DMS153 (cell line): ENCODE measurements around the gene MARCKSL1.

Experiments
- DNase-seq: peaks from one replicate; lab custom pipeline; 2025; lab: John Stamatoyannopoulos, UW

Gene MARCKSL1

GRCh38 chr1:32352831-32353383 lies 16.9 kb upstream of the MARCKSL1 start:
- no peak for DNase-seq

- no peak for DNase-seq
Observed at GRCh38 chr1:32352239-32352745, 16.3 kb upstream of the MARCKSL1 start.

- peak; percentile 96 for DNase-seq
Observed at GRCh38 chr1:32351399-32352238, 15.6 kb upstream of the MARCKSL1 start.

GRCh38 chr1:32350785-32351398 lies 14.9 kb upstream of the MARCKSL1 start:
- peak; percentile 77 for DNase-seq

- no peak for DNase-seq
Observed at GRCh38 chr1:32349211-32349708, 13.2 kb upstream of the MARCKSL1 start.

GRCh38 chr1:32346532-32347157 lies 10.6 kb upstream of the MARCKSL1 start:
- no peak for DNase-seq

- peak; percentile 68 for DNase-seq
Observed at GRCh38 chr1:32345289-32345827, 9.3 kb upstream of the MARCKSL1 start.

GRCh38 chr1:32342704-32343103 lies 6.7 kb upstream of the MARCKSL1 start:
- no peak for DNase-seq

GRCh38 chr1:32341971-32342370 lies 5.9 kb upstream of the MARCKSL1 start:
- no peak for DNase-seq

GRCh38 chr1:32341186-32341757 lies 5.2 kb upstream of the MARCKSL1 start:
- no peak for DNase-seq

- DNase-seq = no peak
Observed at GRCh38 chr1:32339363-32339978, 3.4 kb upstream of the MARCKSL1 start.

- no peak for DNase-seq
Observed at GRCh38 chr1:32338637-32339145, 2.7 kb upstream of the MARCKSL1 start.

- no peak for DNase-seq
Observed at GRCh38 chr1:32337855-32338636, 2.0 kb upstream of the MARCKSL1 start.

GRCh38 chr1:32336963-32337675 lies 1.1 kb upstream of the MARCKSL1 start:
- DNase-seq = no peak

GRCh38 chr1:32336591-32336932 lies 529 bp upstream of the MARCKSL1 start:
- no peak for DNase-seq

- no peak for DNase-seq
Observed at GRCh38 chr1:32335535-32335789, 571 bp downstream of the MARCKSL1 start.

GRCh38 chr1:32334864-32335534 lies 1.0 kb downstream of the MARCKSL1 start:
- peak; percentile 54 for DNase-seq

GRCh38 chr1:32334274-32334861 lies 1.7 kb downstream of the MARCKSL1 start:
- no peak for DNase-seq
